ENCODE measurements around the gene EFCC1.

- no peak for TF ChIP-seq POLR2AphosphoS5 (IDR thresholded peaks at IDR 0.05)
- TF ChIP-seq CTCF (IDR thresholded peaks at IDR 0.05): no peak
- no peak for TF ChIP-seq POLR2A (IDR thresholded peaks at IDR 0.05)
- TF ChIP-seq EP300 (IDR thresholded peaks at IDR 0.05; ENCODE audit: low read depth): no peak
Observed at GRCh38 chr3:129058441-129059200, 57.5 kb downstream of the EFCC1 start.

All from transverse colon (tissue), 4 donors.